ENCODE measurements around the gene ATCAY. TPM values are rescaled to one million over a fixed set of nuclear protein-coding genes. Genes with fewer than 3 reads are reported as not detected.

Gene ATCAY
- total RNA-seq, 1 experiment from 2014 or later: not detected

GRCh38 chr19:3840804-3841203 is 39.7 kb upstream of the ATCAY start:
- Histone ChIP-seq H3K4me2 (ENCODE audit: low read length) (no peak overlapping the region), H4K20me1 (ENCODE audit: low read length) (no peaks in the 10 kb centered on the region), H3K79me2 (ENCODE audit: low read length) (no peaks in the 10 kb centered on the region), H3K27me3 (ENCODE audit: low read length) (no peaks in the 10 kb centered on the region), H3K4me3 (ENCODE audit: low read length) (no peak overlapping the region), H3K9ac (ENCODE audit: low read length) (no peak overlapping the region), H2AFZ (ENCODE audit: low read length) (no peak overlapping the region), H3K9me3 (ENCODE audit: low read length) (no peaks in the 10 kb centered on the region), H3K27ac (ENCODE audit: low read length) (no peak overlapping the region), H3K4me1 (ENCODE audit: insufficient read depth, low read length) (no peaks in the 10 kb centered on the region), H3F3A (ENCODE audit: low read length, unreplicated experiment) (no peaks in the 10 kb centered on the region), H3K9me2 (replicated peaks; ENCODE audit: low read length) (no peaks in the 10 kb centered on the region), H3K36me3 (ENCODE audit: low read depth, low read length) (no peaks in the 10 kb centered on the region)
- intact Hi-C loops (cut with micrococcal nuclease): no loop called here
- ChIA-PET CTCF (no interaction called here), POLR2A (ENCODE audit: unreplicated experiment) (no interaction called here)
- no peak for TF ChIP-seq EZH2 (IDR thresholded peaks at IDR 0.05; ENCODE audit: low read length, unreplicated experiment)
- TF ChIP-seq EZH2phosphoT487 (IDR thresholded peaks at IDR 0.05; ENCODE audit: borderline replicate concordance, low read length): no peak
- ATAC-seq (no peak), DNase-seq (no peak)
- BruUV-seq (replicated peaks): no TSS peak

GRCh38 chr19:3842948-3843347 is 37.5 kb upstream of the ATCAY start:
- TF ChIP-seq EZH2phosphoT487 (IDR thresholded peaks at IDR 0.05; ENCODE audit: borderline replicate concordance, low read length): no peak
- no peak for TF ChIP-seq CTCF (conservative IDR thresholded peaks at IDR 0.05; ENCODE audit: low read depth, low read length)
- TF ChIP-seq EZH2 (IDR thresholded peaks at IDR 0.05; ENCODE audit: low read length, unreplicated experiment): no peak
- Histone ChIP-seq H3F3A (ENCODE audit: low read length, unreplicated experiment) (no peaks in the 10 kb centered on the region), H3K9me3 (ENCODE audit: low read length) (no peaks in the 10 kb centered on the region), H3K27me3 (ENCODE audit: low read length) (no peaks in the 10 kb centered on the region), H3K4me1 (ENCODE audit: insufficient read depth, low read length) (no peaks in the 10 kb centered on the region), H3K4me3 (ENCODE audit: low read length) (no peak overlapping the region), H3K27ac (ENCODE audit: low read length) (no peak overlapping the region), H4K20me1 (ENCODE audit: low read length) (no peaks in the 10 kb centered on the region), H3K9me2 (replicated peaks; ENCODE audit: low read length) (no peaks in the 10 kb centered on the region), H3K9ac (ENCODE audit: low read length) (no peak overlapping the region), H3K79me2 (ENCODE audit: low read length) (no peaks in the 10 kb centered on the region), H3K4me2 (ENCODE audit: low read length) (no peak overlapping the region), H2AFZ (ENCODE audit: low read length) (no peak overlapping the region), H3K36me3 (ENCODE audit: low read depth, low read length) (no peaks in the 10 kb centered on the region)
- no peak for ATAC-seq
- intact Hi-C loops (cut with micrococcal nuclease): no loop called here
- no TSS peak for BruUV-seq (replicated peaks)
- no peak for DNase-seq
- ChIA-PET POLR2A (ENCODE audit: unreplicated experiment) (no interaction called here), CTCF (no interaction called here)

GRCh38 chr19:3844596-3844995 is 35.9 kb upstream of the ATCAY start:
- BruUV-seq (replicated peaks): no TSS peak
- Histone ChIP-seq H3K9ac (ENCODE audit: low read length) (no peak overlapping the region), H3K27me3 (ENCODE audit: low read length) (no peaks in the 10 kb centered on the region), H3F3A (ENCODE audit: low read length, unreplicated experiment) (no peaks in the 10 kb centered on the region), H3K4me2 (ENCODE audit: low read length) (no peak overlapping the region), H2AFZ (ENCODE audit: low read length) (no peak overlapping the region), H3K4me3 (ENCODE audit: low read length) (no peak overlapping the region), H3K9me3 (ENCODE audit: low read length) (no peaks in the 10 kb centered on the region), H3K4me1 (ENCODE audit: insufficient read depth, low read length) (no peaks in the 10 kb centered on the region), H3K27ac (ENCODE audit: low read length) (no peak overlapping the region), H3K79me2 (ENCODE audit: low read length) (no peaks in the 10 kb centered on the region), H4K20me1 (ENCODE audit: low read length) (no peaks in the 10 kb centered on the region), H3K36me3 (ENCODE audit: low read depth, low read length) (no peaks in the 10 kb centered on the region), H3K9me2 (replicated peaks; ENCODE audit: low read length) (no peaks in the 10 kb centered on the region)
- ATAC-seq: no peak
- CTCF ChIA-PET: no interaction called here
- TF ChIP-seq EZH2 (IDR thresholded peaks at IDR 0.05; ENCODE audit: low read length, unreplicated experiment) (no peak), CTCF (conservative IDR thresholded peaks at IDR 0.05; ENCODE audit: low read depth, low read length) (no peak), EZH2phosphoT487 (IDR thresholded peaks at IDR 0.05; ENCODE audit: borderline replicate concordance, low read length) (no peak)
- POLR2A ChIA-PET (ENCODE audit: unreplicated experiment): no interaction called here
- intact Hi-C loops (cut with micrococcal nuclease): no loop called here
- no peak for DNase-seq
